Sigmoid colon (tissue), 7 donors: ENCODE results near the gene TASOR2. TPM values are rescaled to one million over a fixed set of nuclear protein-coding genes. Genes with fewer than 3 reads are reported as not detected.

Experiments used
- DNase-seq: peaks from one replicate; pipeline ENCODE4 v3.0.0-alpha.2; 2019
- H3K27ac ChIP-seq, 4 donors: fragments of 200-600 bp; sonication (generic); one replicate each; pipeline ENCODE4 v1.5.1; 2016 to 2019; ENCODE audit warnings: mild to moderate bottlenecking in 1 of 4
- H3K27me3 ChIP-seq, 3 donors: fragments of 200-600 bp; sonication (generic); one replicate each; pipeline ENCODE4 v1.5.1; 2019; ENCODE audit warnings: mild to moderate bottlenecking in 1 of 3
- H3K36me3 ChIP-seq, 4 donors: fragments of 200-600 bp; sonication (generic); one replicate each; pipeline ENCODE4 v1.5.1; 2016 to 2019
- H3K4me1 ChIP-seq, 4 donors: fragments of 200-600 bp; sonication (generic); one replicate each; pipeline ENCODE4 v1.5.1; 2017 to 2019
- H3K4me3 ChIP-seq, 4 donors: fragments of 200-600 bp; sonication (generic); one replicate each; pipeline ENCODE4 v1.5.1; 2017 to 2019; ENCODE audit warnings: mild to moderate bottlenecking in 2 of 4, moderate library complexity in 1 of 4
- H3K9me3 ChIP-seq, 4 donors: fragments of 200-600 bp in 3 of 4; sonication (generic) in 3 of 4; one replicate each; pipeline versions ENCODE4 v1.5.1 to v1.6.1; 2013 to 2019
- CTCF ChIP-seq, 4 experiments: fragments of 450-650 bp in 3 of 4; fragments of 200-600 bp in 1 of 4; IDR thresholded peaks; one replicate each; pipeline ENCODE4 v1.5.1; 2016 to 2019; ENCODE audit warnings: antibody characterized with exemption in 4 of 4, mild to moderate bottlenecking in 3 of 4, moderate library complexity in 2 of 4
- EP300 ChIP-seq, 4 donors: sonication (generic); formaldehyde crosslinking; IDR thresholded peaks; one replicate each; pipeline ENCODE4 v1.6.1; 2017; ENCODE audit warnings: antibody characterized with exemption in 4 of 4
- POLR2A ChIP-seq, 2 donors: fragments of 450-650 bp; IDR thresholded peaks; one replicate each; pipeline ENCODE4 v1.6.1; 2016; ENCODE audit warnings: antibody characterized with exemption in 2 of 2, mild to moderate bottlenecking in 2 of 2, moderate library complexity in 2 of 2
- POLR2AphosphoS5 ChIP-seq, 4 donors: sonication (generic); formaldehyde crosslinking; IDR thresholded peaks; one replicate each; pipeline ENCODE4 v1.6.1; 2017; ENCODE audit warnings: antibody characterized with exemption in 4 of 4
- WGBS, 2 donors: extraction: QIAGEN DNeasy Blood & Tissue Kit; methylation state at CpG; one replicate each; pipeline ENCODE4 v1.1.7; 2013; 5-methylcytosine and 5-hydroxymethylcytosine counted together
- intact Hi-C: fragments of 100-400 bp; cut with DNase I; formaldehyde crosslinking; loops from one replicate; pipeline ENCODE4 v1.15.1; 2023
- polyA plus RNA-seq, 3 donors: library from polyadenylated mRNA; stranded (reverse); fragments of 200-250 nt; gene quantifications; one replicate each; pipeline ENCODE4 v1.2.3, GENCODE V29; 2013
- total RNA-seq, 4 donors: library from RNA; depleted of rRNA; stranded (reverse); fragments of >200 nt; gene quantifications; one replicate each; pipeline ENCODE4 v1.1.0, GENCODE V29; 2016
- donor health status: healthy with polysubstance abuse.
- donor health status: Bipolar disorder and iron deficiency.
- donor health status: healthy.

The TASOR2 gene
- total and polyA plus RNA-seq, 7 donors: 3.5 to 66.7 (median 56.6) TPM

GRCh38 chr10:5655121-5655520, 29.5 kb upstream of the TASOR2 start:
- intact Hi-C loops: no loop called here

GRCh38 chr10:5656737-5657579, 27.7 kb upstream of the TASOR2 start:
- H3K36me3 ChIP-seq: no peaks in the 10 kb centered on the region
- no peaks in the 10 kb centered on the region for H3K27me3 ChIP-seq
- H3K4me1 ChIP-seq: peaks cover 0 to 12% (median 0%) of the 10 kb centered on the region in 4 donors
- no peak for DNase-seq
- WGBS, 2 donors: 64 to 68% methylated on average over 8 of the region's 8 CpGs
- H3K4me3 ChIP-seq: no peak overlapping the region
- no peaks in the 10 kb centered on the region for H3K9me3 ChIP-seq
- no peak overlapping the region for H3K27ac ChIP-seq
- intact Hi-C loops: no loop called here
- TF ChIP-seq POLR2A (IDR thresholded peaks at IDR 0.05) (no peak), CTCF (IDR thresholded peaks at IDR 0.05) (no peak), EP300 (IDR thresholded peaks at IDR 0.05) (no peak), POLR2AphosphoS5 (IDR thresholded peaks at IDR 0.05) (no peak)

More at GRCh38 chr10:5655121-5655520, 29.5 kb upstream of the TASOR2 start:
- Histone ChIP-seq H3K4me1 (peaks cover 0 to 10% (median 0%) of the 10 kb centered on the region in 4 donors), H3K27ac (no peak overlapping the region), H3K4me3 (no peak overlapping the region), H3K9me3 (no peaks in the 10 kb centered on the region), H3K27me3 (no peaks in the 10 kb centered on the region), H3K36me3 (peaks cover 0 to 12% (median 2%) of the 10 kb centered on the region in 4 donors)
- 13 to 31% methylated on average over 3 of the region's 3 CpGs for WGBS, 2 donors
- DNase-seq: no peak
- TF ChIP-seq POLR2A (IDR thresholded peaks at IDR 0.05) (no peak), CTCF (IDR thresholded peaks at IDR 0.05) (no peak), POLR2AphosphoS5 (IDR thresholded peaks at IDR 0.05) (no peak), EP300 (IDR thresholded peaks at IDR 0.05) (no peak)

GRCh38 chr10:5658871-5659618, 25.6 kb upstream of the TASOR2 start:
- WGBS, 2 donors: 90% methylated on average over 20 of the region's 20 CpGs
- H3K27me3 ChIP-seq: no peaks in the 10 kb centered on the region
- H3K4me1 ChIP-seq: peaks cover 0 to 15% (median 0%) of the 10 kb centered on the region in 4 donors
- H3K4me3 ChIP-seq: no peak overlapping the region
- no peaks in the 10 kb centered on the region for H3K36me3 ChIP-seq
- no peak overlapping the region for H3K27ac ChIP-seq
- intact Hi-C loops: no loop called here
- no peak for TF ChIP-seq CTCF (IDR thresholded peaks at IDR 0.05)
- no peak for TF ChIP-seq POLR2AphosphoS5 (IDR thresholded peaks at IDR 0.05)
- no peak for TF ChIP-seq POLR2A (IDR thresholded peaks at IDR 0.05)
- no peak for TF ChIP-seq EP300 (IDR thresholded peaks at IDR 0.05)
- no peak for DNase-seq
- H3K9me3 ChIP-seq: no peaks in the 10 kb centered on the region

- intact Hi-C loops: no loop called here
Observed at GRCh38 chr10:5659702-5660528, 24.7 kb upstream of the TASOR2 start.

More at GRCh38 chr10:5659702-5660528, 24.7 kb upstream of the TASOR2 start:
- WGBS, 2 donors: 33 to 58% methylated on average over 16 of the region's 16 CpGs
- no peak for DNase-seq
- Histone ChIP-seq H3K36me3 (no peaks in the 10 kb centered on the region), H3K27ac (no peak overlapping the region), H3K27me3 (no peaks in the 10 kb centered on the region), H3K4me1 (peaks cover 0 to 21% (median under 1%) of the 10 kb centered on the region in 4 donors), H3K9me3 (no peaks in the 10 kb centered on the region), H3K4me3 (no peak overlapping the region)
- TF ChIP-seq POLR2AphosphoS5 (IDR thresholded peaks at IDR 0.05) (no peak), CTCF (IDR thresholded peaks at IDR 0.05) (no peak), POLR2A (IDR thresholded peaks at IDR 0.05) (no peak), EP300 (IDR thresholded peaks at IDR 0.05) (no peak)
